HG02885 (cell line): ENCODE measurements around the gene PRLR.

Source experiments
- ATAC-seq: cut with Tn5 transposase; IDR thresholded peaks from one replicate; pipeline ENCODE4 v1.9.1; 2021; ENCODE audit warnings: mild to moderate bottlenecking; ENCODE audit not compliant: unreplicated experiment, poor library complexity

Gene PRLR

GRCh38 chr5:35016174-35017051 lies 213.9 kb downstream of the PRLR start:
- no peak for ATAC-seq

GRCh38 chr5:35015063-35015462 lies 215.2 kb downstream of the PRLR start:
- no peak for ATAC-seq

GRCh38 chr5:35012796-35013195 lies 217.5 kb downstream of the PRLR start:
- ATAC-seq = no peak

- no peak for ATAC-seq
Measured at GRCh38 chr5:35012365-35012764, 217.9 kb downstream of the PRLR start.

GRCh38 chr5:35010676-35011075 lies 219.6 kb downstream of the PRLR start:
- no peak for ATAC-seq

GRCh38 chr5:35009657-35010056 lies 220.6 kb downstream of the PRLR start:
- ATAC-seq = no peak

- no peak for ATAC-seq
Measured at GRCh38 chr5:35009019-35009418, 221.3 kb downstream of the PRLR start.

- no peak for ATAC-seq
Measured at GRCh38 chr5:35004771-35005170, 225.5 kb downstream of the PRLR start.

GRCh38 chr5:35004200-35004599 lies 226.1 kb downstream of the PRLR start:
- ATAC-seq = no peak

- peak; percentile 92 for ATAC-seq
Measured at GRCh38 chr5:35003018-35003957, 227.0 kb downstream of the PRLR start.

- ATAC-seq = no peak
Measured at GRCh38 chr5:35002459-35002858, 227.8 kb downstream of the PRLR start.

GRCh38 chr5:35001842-35002241 lies 228.4 kb downstream of the PRLR start:
- ATAC-seq = no peak
